ENCODE results near the gene CUX1. TPM values are rescaled to one million over a fixed set of nuclear protein-coding genes. Genes with fewer than 3 reads are reported as not detected.

CUX1 gene
- total RNA-seq, 4 donors from 2014 or later, result 52.5 to 93.6 (median 63.7) TPM

DNA sequence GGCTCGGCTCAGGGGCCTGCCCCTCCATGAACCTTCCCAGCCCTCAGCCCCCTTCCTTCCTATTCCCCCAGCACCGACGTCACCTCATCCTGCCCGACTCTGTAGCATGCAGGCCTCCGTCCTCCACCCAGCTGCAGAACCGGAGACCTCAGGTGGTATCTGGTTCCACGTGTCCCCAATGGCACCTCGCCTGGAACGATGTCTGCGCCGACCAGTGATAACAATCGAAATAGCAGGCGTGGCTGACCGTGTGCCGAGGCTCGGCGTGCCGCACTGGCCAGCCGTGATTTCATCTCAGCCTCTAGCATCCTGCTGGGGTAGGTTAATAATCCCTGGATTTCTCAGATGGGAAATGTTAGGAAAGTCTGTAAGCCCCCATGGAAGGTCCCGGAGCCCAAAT is 171.7 kb downstream of the CUX1 start:
- H3K4me1 ChIP-seq, result no peaks in the 10 kb centered on the region
- DNase-seq (ENCODE audit: low spot score in 2 of 2), result no peak
- 98% methylated on average over 12 of the region's 20 CpGs for WGBS
- no peaks in the 10 kb centered on the region for H3K27me3 ChIP-seq
- no peaks in the 10 kb centered on the region for H3K9me3 ChIP-seq
- H3K36me3 ChIP-seq, result no peaks in the 10 kb centered on the region
- no peak for TF ChIP-seq EP300 (IDR thresholded peaks at IDR 0.05)
- H3K27ac ChIP-seq, result no peak overlapping the region
- no peak overlapping the region for H3K4me3 ChIP-seq

DNA sequence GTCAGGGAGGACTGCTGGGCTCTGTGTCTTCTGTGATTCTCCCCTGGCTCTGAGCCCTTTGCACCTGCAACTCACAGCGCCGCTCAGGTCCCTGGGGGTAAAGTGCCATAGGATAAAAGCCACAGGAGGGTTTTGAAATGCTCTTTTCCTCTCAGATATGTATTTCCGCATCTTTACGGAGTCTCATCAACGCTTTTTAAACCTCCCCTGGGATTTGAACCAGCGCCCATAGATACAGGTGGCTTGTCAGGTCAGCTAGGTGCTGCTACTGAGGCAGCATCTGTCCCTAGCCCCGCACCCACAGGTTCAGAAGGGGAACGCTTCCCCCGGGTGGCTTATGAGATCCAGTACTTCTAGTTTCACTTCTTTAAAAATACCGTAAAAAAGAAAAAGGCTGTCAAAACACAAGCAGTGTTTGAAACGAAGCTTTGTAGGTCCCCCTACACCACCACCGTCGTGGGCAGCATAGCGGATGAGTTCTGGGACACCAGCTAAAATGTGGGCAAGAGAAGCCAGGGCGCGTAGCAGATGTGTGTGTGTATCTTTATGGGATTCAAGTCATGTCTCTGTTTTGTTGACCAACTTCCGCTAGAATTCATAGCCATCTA is 173.5 kb downstream of the CUX1 start:
- H3K36me3 ChIP-seq, result no peaks in the 10 kb centered on the region
- WGBS, result 94% methylated on average over 17 of the region's 17 CpGs
- no peak for DNase-seq (ENCODE audit: low spot score in 2 of 2)
- no peaks in the 10 kb centered on the region for H3K4me1 ChIP-seq
- no peak overlapping the region for H3K4me3 ChIP-seq
- no peak overlapping the region for H3K27ac ChIP-seq
- no peaks in the 10 kb centered on the region for H3K9me3 ChIP-seq
- H3K27me3 ChIP-seq, result no peaks in the 10 kb centered on the region
- TF ChIP-seq POLR2A (IDR thresholded peaks at IDR 0.05), result no peak
- no peak for TF ChIP-seq EP300 (IDR thresholded peaks at IDR 0.05)
- no peak for TF ChIP-seq CTCF (IDR thresholded peaks at IDR 0.05)
- TF ChIP-seq POLR2AphosphoS5 (IDR thresholded peaks at IDR 0.05), result no peak

GRCh38 chr7:101991860-101992259 is 174.4 kb downstream of the CUX1 start:
- Histone ChIP-seq H3K4me1 (no peaks in the 10 kb centered on the region), H3K27me3 (no peaks in the 10 kb centered on the region), H3K36me3 (no peaks in the 10 kb centered on the region), H3K9me3 (no peaks in the 10 kb centered on the region), H3K4me3 (no peak overlapping the region), H3K27ac (no peak overlapping the region)
- DNase-seq (ENCODE audit: low spot score in 2 of 2), result no peak
- WGBS, result 95% methylated on average over 3 of the region's 3 CpGs
- TF ChIP-seq EP300 (IDR thresholded peaks at IDR 0.05), result no peak
- TF ChIP-seq POLR2A (IDR thresholded peaks at IDR 0.05), result no peak
- no peak for TF ChIP-seq CTCF (IDR thresholded peaks at IDR 0.05)
- no peak for TF ChIP-seq POLR2AphosphoS5 (IDR thresholded peaks at IDR 0.05)

GRCh38 chr7:101993311-101993710 is 175.9 kb downstream of the CUX1 start:
- Histone ChIP-seq H3K4me3 (no peak overlapping the region), H3K9me3 (no peaks in the 10 kb centered on the region), H3K36me3 (no peaks in the 10 kb centered on the region), H3K4me1 (no peaks in the 10 kb centered on the region), H3K27me3 (no peaks in the 10 kb centered on the region), H3K27ac (no peak overlapping the region)
- DNase-seq (ENCODE audit: low spot score in 2 of 2), result no peak
- WGBS, result 91% methylated on average over 8 of the region's 8 CpGs
- TF ChIP-seq POLR2A (IDR thresholded peaks at IDR 0.05) (no peak), EP300 (IDR thresholded peaks at IDR 0.05) (no peak), POLR2AphosphoS5 (IDR thresholded peaks at IDR 0.05) (no peak), CTCF (IDR thresholded peaks at IDR 0.05) (no peak)

GRCh38 chr7:101995121-101995520 is 177.7 kb downstream of the CUX1 start:
- Histone ChIP-seq H3K27me3 (no peaks in the 10 kb centered on the region), H3K27ac (no peak overlapping the region), H3K9me3 (no peaks in the 10 kb centered on the region), H3K4me3 (no peak overlapping the region), H3K4me1 (no peaks in the 10 kb centered on the region), H3K36me3 (no peaks in the 10 kb centered on the region)
- no peak for DNase-seq (ENCODE audit: low spot score in 2 of 2)
- TF ChIP-seq EP300 (IDR thresholded peaks at IDR 0.05) (no peak), POLR2AphosphoS5 (IDR thresholded peaks at IDR 0.05) (no peak), CTCF (IDR thresholded peaks at IDR 0.05) (no peak), POLR2A (IDR thresholded peaks at IDR 0.05) (no peak)
- WGBS, result 91% methylated on average over 5 of the region's 5 CpGs

Measured in suprapubic skin (tissue), 4 donors.